Spleen (tissue), 11 donors: ENCODE measurements around the gene GRK5. TPM values are rescaled to one million over a fixed set of nuclear protein-coding genes. Genes with fewer than 3 reads are reported as not detected.
A peak's percentile ranks its signal among the peaks of the same experiment; 100 is the strongest.

Experiments
- DNase-seq: peaks from one replicate; pipeline ENCODE4 v3.0.0-alpha.2; 2020
- H3K27ac ChIP-seq, 8 donors: fragments of 200-600 bp; sonication (generic) in 7 of 8; 1 replicate in 4 of 8; 2 replicates in 4 of 8; pipeline versions ENCODE4 v1.5.0 to v1.8.0; 2016 to 2021; ENCODE audit warnings: inconsistent platforms in 4 of 8, mild to moderate bottlenecking in 4 of 8, moderate library complexity in 1 of 8
- H3K27me3 ChIP-seq, 7 donors: fragments of 200-600 bp; sonication (generic) in 6 of 7; replicated peaks in 1 of 7; 1 replicate in 4 of 7; 2 replicates in 3 of 7; pipeline versions ENCODE4 v1.5.0 to v1.8.0; 2016 to 2021; ENCODE audit warnings: inconsistent platforms in 3 of 7, mild to moderate bottlenecking in 1 of 7
- H3K36me3 ChIP-seq, 6 donors: fragments of 200-600 bp; sonication (generic) in 5 of 6; 1 replicate in 4 of 6; 2 replicates in 2 of 6; pipeline versions ENCODE4 v1.5.0 to v1.8.0; 2016 to 2021; ENCODE audit warnings: inconsistent platforms in 2 of 6
- H3K4me1 ChIP-seq, 6 donors: fragments of 200-600 bp; sonication (generic) in 5 of 6; 1 replicate in 3 of 6; 2 replicates in 3 of 6; pipeline versions ENCODE4 v1.5.0 to v1.8.0; 2016 to 2021; ENCODE audit warnings: inconsistent platforms in 3 of 6
- H3K4me3 ChIP-seq, 8 donors: fragments of 200-600 bp; sonication (generic) in 7 of 8; 1 replicate in 4 of 8; 2 replicates in 4 of 8; pipeline versions ENCODE4 v1.5.0 to v1.8.0; 2016 to 2021; ENCODE audit warnings: inconsistent platforms in 4 of 8, mild to moderate bottlenecking in 4 of 8, moderate library complexity in 2 of 8
- H3K9me3 ChIP-seq, 8 donors: fragments of 200-600 bp; sonication (generic) in 7 of 8; 1 replicate in 4 of 8; 2 replicates in 4 of 8; pipeline versions ENCODE4 v1.5.0 to v1.8.0; 2016 to 2021; ENCODE audit warnings: inconsistent platforms in 4 of 8
- CTCF ChIP-seq, 11 experiments: fragments of 200-600 bp in 7 of 11; fragments of 450-650 bp in 4 of 11; sonication (generic) in 4 of 11; IDR thresholded peaks in 8 of 11; conservative IDR thresholded peaks in 3 of 11; 1 replicate in 7 of 11; 2 replicates in 4 of 11; pipeline versions ENCODE4 v1.4.0 to v1.8.0; 2016 to 2021; ENCODE audit warnings: antibody characterized with exemption in 11 of 11, inconsistent platforms in 4 of 11, mild to moderate bottlenecking in 1 of 11
- POLR2A ChIP-seq, 3 donors: fragments of 450-650 bp; IDR thresholded peaks; one replicate each; pipeline ENCODE4 v1.5.1; 2017; ENCODE audit warnings: antibody characterized with exemption in 3 of 3, mild to moderate bottlenecking in 1 of 3
- POLR2AphosphoS5 ChIP-seq, 3 donors: sonication (generic); formaldehyde crosslinking; IDR thresholded peaks; one replicate each; pipeline ENCODE4 v1.5.1; 2017; ENCODE audit warnings: antibody characterized with exemption in 3 of 3
- WGBS, 5 donors: extraction: QIAGEN DNeasy Blood & Tissue Kit in 3 of 5; methylation state at CpG; one replicate each; pipeline versions ENCODE4 v1.1.5 to v1.1.7; 2013 to 2018; 5-methylcytosine and 5-hydroxymethylcytosine counted together
- intact Hi-C: fragments of 100-400 bp; cut with DNase I; formaldehyde crosslinking; loops from one replicate; pipeline ENCODE4 v1.15.0; 2023; ENCODE audit warnings: low total_unique reads
- polyA plus RNA-seq, 3 donors: library from polyadenylated mRNA; stranded (reverse); fragments of 200-250 nt; gene quantifications; one replicate each; pipeline ENCODE4 v1.2.1, GENCODE V29; 2013
- total RNA-seq, 7 donors: library from RNA; depleted of rRNA in 3 of 7; stranded (reverse); fragments of >200 nt in 3 of 7; fragmentation: NEBNext Ultra II Directional in 4 of 7; extraction: Animal tissue kit (Norgen Biotek cat#: 25700) in 4 of 7; gene quantifications; one replicate each; pipeline versions ENCODE4 v1.1.0 to v1.2.1, GENCODE V29; 2016 to 2021
- donor health status: healthy with polysubstance abuse.
- donor health status: DM: no; HTN: no; CAD: no; lungs with moderate emphysema.
- donor health status: DM: no; HTN: no; CAD: no.
- donor health status: Bipolar disorder and iron deficiency.
- donor health status: healthy.
- donor health status: DM: no; HTN: no; CAD: no.
- donor health status: DM: yes; HTN: yes; CAD: no.

GRK5 gene
- total and polyA plus RNA-seq, 10 donors = 15.5 to 85.2 (median 52.1) TPM

DNA sequence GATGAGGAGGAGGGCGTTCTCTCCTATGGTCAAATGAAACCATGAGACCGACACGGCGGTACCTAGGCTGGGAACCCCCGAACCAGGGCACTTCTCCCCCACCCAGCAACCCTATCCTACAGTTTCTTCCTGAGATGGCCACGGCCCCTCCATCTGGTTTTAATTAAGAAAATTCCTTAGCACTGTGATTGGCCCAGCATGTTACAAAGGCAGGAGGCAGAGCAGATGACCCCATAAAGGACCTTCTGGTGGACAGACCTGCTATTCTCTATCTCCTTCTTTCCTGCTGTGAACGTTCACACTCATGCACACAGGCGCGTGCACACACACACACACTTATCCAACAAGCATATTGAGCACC is 205.7 kb downstream of the GRK5 start:
- no peak overlapping the region for H3K4me3 ChIP-seq
- no peak for DNase-seq
- TF ChIP-seq CTCF (IDR thresholded peaks at IDR 0.05 in 8 of 11, conservative IDR thresholded peaks at IDR 0.05 in 3 of 11) = no peak
- TF ChIP-seq POLR2AphosphoS5 (IDR thresholded peaks at IDR 0.05) = no peak
- no peak for TF ChIP-seq POLR2A (IDR thresholded peaks at IDR 0.05)
- no peaks in the 10 kb centered on the region for H3K9me3 ChIP-seq
- H3K36me3 ChIP-seq = no peaks in the 10 kb centered on the region
- peak overlapping the region in 7 of 8 donors; percentile 54 to 87 (median 85) for H3K27ac ChIP-seq
- peaks cover 25 to 91% (median 52%) of the 10 kb centered on the region in 6 donors for H3K4me1 ChIP-seq
- 83 to 92% (median 90%) methylated on average over 9 of the region's 9 CpGs for WGBS, 5 donors
- H3K27me3 ChIP-seq = no peaks in the 10 kb centered on the region
- intact Hi-C loops = no loop called here

GRCh38 chr10:119413471-119414080 is 206.2 kb downstream of the GRK5 start:
- TF ChIP-seq POLR2AphosphoS5 (IDR thresholded peaks at IDR 0.05) (peak; percentile 47 to 86 (median 83)), POLR2A (IDR thresholded peaks at IDR 0.05) (no peak)
- intact Hi-C loops = no loop called here
- Histone ChIP-seq H3K27me3 (no peaks in the 10 kb centered on the region), H3K4me3 (no peak overlapping the region), H3K9me3 (no peaks in the 10 kb centered on the region), H3K4me1 (peaks cover 22 to 91% (median 49%) of the 10 kb centered on the region in 6 donors), H3K36me3 (no peaks in the 10 kb centered on the region), H3K27ac (peak overlapping the region in 7 of 8 donors; percentile 54 to 87 (median 85))
- WGBS, 5 donors = 75 to 88% (median 85%) methylated on average over 9 to 20 of the region's 20 CpGs
- no peak for DNase-seq

DNA sequence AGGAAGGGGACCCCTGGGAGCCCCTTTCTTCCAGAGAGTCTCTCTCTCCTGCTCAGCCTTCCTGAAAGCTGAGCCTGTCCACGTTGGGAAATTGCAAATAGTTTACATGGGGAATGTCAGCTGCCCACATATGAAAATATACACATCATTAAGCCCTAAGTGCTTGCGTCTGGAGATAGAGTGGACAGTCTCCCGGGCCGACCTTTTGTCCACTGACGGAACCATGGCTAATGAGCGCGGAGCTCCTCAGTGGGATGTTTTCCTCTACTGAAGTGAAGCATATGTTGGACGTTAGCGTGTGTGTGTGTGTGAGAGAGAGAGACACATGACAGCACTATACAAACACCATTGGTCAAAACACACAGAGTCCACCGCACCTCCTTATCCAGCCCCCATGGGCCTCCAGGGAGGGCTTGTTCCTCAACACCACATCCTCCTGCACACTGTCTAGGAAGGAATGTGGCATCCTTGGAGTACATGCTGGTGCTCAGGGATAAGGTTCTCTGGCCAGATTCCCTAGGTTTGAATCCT is 206.8 kb downstream of the GRK5 start:
- no peak for TF ChIP-seq POLR2A (IDR thresholded peaks at IDR 0.05)
- TF ChIP-seq CTCF (IDR thresholded peaks at IDR 0.05 in 8 of 11, conservative IDR thresholded peaks at IDR 0.05 in 3 of 11) = no peak
- peak in 1 of 3 donors; percentile 63 for TF ChIP-seq POLR2AphosphoS5 (IDR thresholded peaks at IDR 0.05)
- Histone ChIP-seq H3K27me3 (no peaks in the 10 kb centered on the region), H3K4me3 (no peak overlapping the region), H3K27ac (peak overlapping the region in 7 of 8 donors; percentile 43 to 87 (median 85)), H3K4me1 (peaks cover 19 to 87% (median 46%) of the 10 kb centered on the region in 6 donors), H3K36me3 (peaks cover 0 to 5% (median 0%) of the 10 kb centered on the region in 6 donors), H3K9me3 (no peaks in the 10 kb centered on the region)
- DNase-seq = no peak
- intact Hi-C loops = no loop called here
- WGBS, 5 donors = 78 to 85% (median 80%) methylated on average over 10 of the region's 10 CpGs

GRCh38 chr10:119415121-119415520 is 207.8 kb downstream of the GRK5 start:
- 74 to 83% (median 80%) methylated on average over 6 of the region's 6 CpGs for WGBS, 5 donors
- intact Hi-C loops = loop anchor here (5.0 kb wide), 1 partner anchor 208 kb away; the partner anchor contains the start of gene GRK5
- no peaks in the 10 kb centered on the region for H3K9me3 ChIP-seq

More at GRCh38 chr10:119415121-119415520, 207.8 kb downstream of the GRK5 start:
- H3K4me1 ChIP-seq = peaks cover 19 to 77% (median 40%) of the 10 kb centered on the region in 6 donors
- TF ChIP-seq CTCF (IDR thresholded peaks at IDR 0.05 in 8 of 11, conservative IDR thresholded peaks at IDR 0.05 in 3 of 11) = no peak
- TF ChIP-seq POLR2AphosphoS5 (IDR thresholded peaks at IDR 0.05) = no peak
- TF ChIP-seq POLR2A (IDR thresholded peaks at IDR 0.05) = no peak
- no peaks in the 10 kb centered on the region for H3K27me3 ChIP-seq
- no peak overlapping the region for H3K4me3 ChIP-seq
- no peak for DNase-seq
- H3K36me3 ChIP-seq = peaks cover 0 to 11% (median 0%) of the 10 kb centered on the region in 6 donors
- peak overlapping the region in 6 of 8 donors; percentile 43 to 85 (median 65) for H3K27ac ChIP-seq
